Common myeloid progenitor, CD34-positive (primary cell): ENCODE data around the gene PAQR8.

Source experiments
- CTCF ChIA-PET: fragments of 350-600 bp; sonication (Branson Sonifier 250); formaldehyde crosslinking; loops from one replicate; lab custom pipeline; 2021; ENCODE audit warnings: antibody characterized with exemption; lab: Charles Lee
- POLR2A ChIA-PET: fragments of 350-600 bp; sonication (Branson Sonifier 250); formaldehyde crosslinking; loops from one replicate; lab custom pipeline; 2021; ENCODE audit warnings: antibody characterized with exemption; lab: Charles Lee
- DNase-seq, 3 donors: peaks; one replicate each; pipeline versions ENCODE4 v3.0.0 to v3.0.0-alpha.2; 2013
- H3K27ac ChIP-seq, 2 experiments: 1 replicate in 1 of 2; 2 replicates in 1 of 2; pipeline ENCODE4 v1.7.0; 2013; ENCODE audit warnings: inconsistent platforms in 2 of 2, low read length in 2 of 2, mild to moderate bottlenecking in 2 of 2, low read depth in 1 of 2, moderate library complexity in 1 of 2; ENCODE audit not compliant: severe bottlenecking in 2 of 2, insufficient read depth in 1 of 2, poor library complexity in 1 of 2
- H3K27me3 ChIP-seq, 5 experiments: replicated peaks in 2 of 5; 1 replicate in 3 of 5; 2 replicates in 2 of 5; pipeline versions ENCODE4 v1.6.1 to v1.7.0; 2013; ENCODE audit warnings: low read length in 4 of 5, mild to moderate bottlenecking in 2 of 5, moderate library complexity in 2 of 5, inconsistent platforms in 1 of 5; ENCODE audit not compliant: insufficient read depth in 5 of 5, control insufficient read depth in 4 of 5
- H3K36me3 ChIP-seq, 4 experiments: 1 replicate in 2 of 4; 2 replicates in 2 of 4; pipeline versions ENCODE4 v1.6.1 to v1.7.0; 2013; ENCODE audit warnings: low read length in 3 of 4, control low read depth in 1 of 4, mild to moderate bottlenecking in 1 of 4; ENCODE audit not compliant: control insufficient read depth in 4 of 4, insufficient read depth in 4 of 4
- H3K4me1 ChIP-seq, 4 experiments: 1 replicate in 3 of 4; 2 replicates in 1 of 4; pipeline versions ENCODE4 v1.6.1 to v1.7.1; 2013; ENCODE audit warnings: low read length in 3 of 4, mild to moderate bottlenecking in 3 of 4, control low read depth in 1 of 4, inconsistent platforms in 1 of 4, moderate library complexity in 1 of 4; ENCODE audit not compliant: control insufficient read depth in 4 of 4, insufficient read depth in 4 of 4; ENCODE audit errors: control extremely low read depth in 1 of 4
- H3K4me3 ChIP-seq, 7 experiments: 1 replicate in 4 of 7; 2 replicates in 3 of 7; pipeline versions ENCODE4 v1.5.1 to v1.7.0; 2013; ENCODE audit warnings: mild to moderate bottlenecking in 7 of 7, low read length in 6 of 7, moderate library complexity in 6 of 7, inconsistent platforms in 2 of 7, low read depth in 2 of 7, control low read depth in 1 of 7; ENCODE audit not compliant: insufficient read depth in 4 of 7, control insufficient read depth in 1 of 7; ENCODE audit errors: extremely low read depth in 1 of 7
- H3K9me3 ChIP-seq, 5 experiments: 1 replicate in 4 of 5; 2 replicates in 1 of 5; pipeline versions ENCODE4 v1.6.1 to v1.7.1; 2013; ENCODE audit warnings: low read length in 4 of 5, mild to moderate bottlenecking in 2 of 5, inconsistent platforms in 1 of 5, low read depth in 1 of 5, moderate library complexity in 1 of 5; ENCODE audit not compliant: control insufficient read depth in 4 of 5, insufficient read depth in 2 of 5; ENCODE audit errors: control extremely low read depth in 1 of 5
- WGBS: methylation state at CpG from one replicate; pipeline ENCODE4 v1.1.5; 2013; ENCODE audit not compliant: insufficient coverage; 5-methylcytosine and 5-hydroxymethylcytosine counted together

Gene PAQR8

GRCh38 chr6:52325695-52326471 lies 36.1 kb upstream of the PAQR8 start:
- ChIA-PET CTCF (interaction anchor here (1.2 kb wide), 1 partner anchor 40 kb away, joined by 4 read pairs; no protein-coding TSS in a partner anchor), POLR2A (no interaction called here)
- H3K9me3 ChIP-seq: no peaks in the 10 kb centered on the region

GRCh38 chr6:52326540-52327364 lies 35.2 kb upstream of the PAQR8 start:
- H3K4me3 ChIP-seq: no peak overlapping the region
- no peak overlapping the region for H3K27ac ChIP-seq
- peaks cover 2 to 19% (median 12%) of the 10 kb centered on the region in 4 experiments for H3K4me1 ChIP-seq
- CTCF ChIA-PET: interaction anchor here (1.2 kb wide), 1 partner anchor 41 kb away, joined by 4 read pairs; no protein-coding TSS in a partner anchor
- no peaks in the 10 kb centered on the region for H3K27me3 ChIP-seq
- H3K9me3 ChIP-seq: no peaks in the 10 kb centered on the region
- POLR2A ChIA-PET: no interaction called here
- H3K36me3 ChIP-seq: no peaks in the 10 kb centered on the region
- DNase-seq: no peak
- 100% methylated on average over 2 of the region's 3 CpGs for WGBS

More at GRCh38 chr6:52325695-52326471, 36.1 kb upstream of the PAQR8 start:
- Histone ChIP-seq H3K4me1 (peaks cover 2 to 19% (median 12%) of the 10 kb centered on the region in 4 experiments), H3K27ac (no peak overlapping the region), H3K27me3 (no peaks in the 10 kb centered on the region), H3K36me3 (no peaks in the 10 kb centered on the region), H3K4me3 (no peak overlapping the region)
- WGBS: 98% methylated on average over 8 of the region's 14 CpGs
- DNase-seq: no peak

GRCh38 chr6:52328303-52328662 lies 33.7 kb upstream of the PAQR8 start:
- H3K36me3 ChIP-seq: no peaks in the 10 kb centered on the region
- H3K27ac ChIP-seq: peak overlapping the region in 1 of 2 experiments; percentile 49
- no peaks in the 10 kb centered on the region for H3K9me3 ChIP-seq
- peak overlapping the region in 1 of 7 experiments; percentile 9 for H3K4me3 ChIP-seq
- ChIA-PET CTCF (interaction anchor here (1.1 to 1.9 kb wide), 5 partner anchors 12 to 63 kb away, joined by 3 to 10 read pairs (median 3); partner anchors contain the start of gene PAQR8), POLR2A (interaction anchor here (1.5 kb wide), 1 partner anchor 16 kb away, joined by 3 read pairs; no protein-coding TSS in a partner anchor)
- DNase-seq: peak in 2 of 3 donors; percentile 69 to 80
- no CpG with 5 or more reads among the region's 2 CpGs for WGBS
- H3K27me3 ChIP-seq: no peaks in the 10 kb centered on the region
- H3K4me1 ChIP-seq: peaks cover 2 to 19% (median 12%) of the 10 kb centered on the region in 4 experiments

- ChIA-PET CTCF (interaction anchor here (1.1 to 1.9 kb wide), 4 partner anchors 13 to 63 kb away, joined by 3 to 10 read pairs (median 3); partner anchors contain the start of gene PAQR8), POLR2A (interaction anchor here (1.5 kb wide), 1 partner anchor 17 kb away, joined by 3 read pairs; no protein-coding TSS in a partner anchor)
- WGBS: 63% methylated on average over 1 of the region's 2 CpGs
These were observed 33.2 kb upstream of the PAQR8 start for GRCh38 chr6:52328729-52329128.

GRCh38 chr6:52330470-52330869 lies 31.5 kb upstream of the PAQR8 start:
- Histone ChIP-seq H3K4me1 (peaks cover 13 to 30% (median 20%) of the 10 kb centered on the region in 4 experiments), H3K9me3 (no peaks in the 10 kb centered on the region), H3K27ac (no peak overlapping the region), H3K36me3 (no peaks in the 10 kb centered on the region), H3K27me3 (no peaks in the 10 kb centered on the region), H3K4me3 (no peak overlapping the region)
- ChIA-PET CTCF (interaction anchor here (0.8 to 2.1 kb wide), 5 partner anchors 14 to 70 kb away, joined by 3 to 9 read pairs (median 3); no protein-coding TSS in a partner anchor), POLR2A (no interaction called here)
- whole genome bisulfite sequencing: 100% methylated on average over 1 of the region's 2 CpGs
- DNase-seq: no peak

More at GRCh38 chr6:52328729-52329128, 33.2 kb upstream of the PAQR8 start:
- no peak for DNase-seq
- Histone ChIP-seq H3K9me3 (no peaks in the 10 kb centered on the region), H3K27ac (peak overlapping the region in 1 of 2 experiments; percentile 49), H3K4me1 (peaks cover 7 to 23% (median 15%) of the 10 kb centered on the region in 4 experiments), H3K4me3 (no peak overlapping the region), H3K27me3 (no peaks in the 10 kb centered on the region), H3K36me3 (no peaks in the 10 kb centered on the region)

- H3K36me3 ChIP-seq: no peaks in the 10 kb centered on the region
- POLR2A ChIA-PET: no interaction called here
- DNase-seq: no peak
- CTCF ChIA-PET: interaction anchor here (1.2 to 1.3 kb wide), 2 partner anchors 16 to 45 kb away, joined by 3 to 4 read pairs; no protein-coding TSS in a partner anchor
- no peak overlapping the region for H3K4me3 ChIP-seq
- no peaks in the 10 kb centered on the region for H3K9me3 ChIP-seq
- 95% methylated on average over 4 of the region's 4 CpGs for WGBS
- H3K4me1 ChIP-seq: peaks cover 13 to 30% (median 20%) of the 10 kb centered on the region in 4 experiments
- H3K27ac ChIP-seq: no peak overlapping the region
- H3K27me3 ChIP-seq: no peaks in the 10 kb centered on the region
These were observed 30.0 kb upstream of the PAQR8 start for GRCh38 chr6:52331793-52332457.
